ENCODE results near the gene FSTL3. TPM values are rescaled to one million over a fixed set of nuclear protein-coding genes. Genes with fewer than 3 reads are reported as not detected.

FSTL3 gene
- total RNA-seq, 2 experiments from 2014 or later, result 3.4 to 7.3 TPM

- Histone ChIP-seq H3K9me2 (ENCODE audit: insufficient read depth, low read length) (no peaks in the 10 kb centered on the region), H4K20me1 (ENCODE audit: insufficient read depth, low read length) (no peaks in the 10 kb centered on the region; the same call in 1 of the 2 replicates), H3K4me2 (ENCODE audit: low read length) (peak overlapping the region; percentile 77; the same call in 1 of the 2 replicates), H3K27ac (ENCODE audit: low read depth, low read length, poor library complexity, severe bottlenecking) (no peak overlapping the region), H3K4me1 (ENCODE audit: insufficient read depth, low read length, poor library complexity, severe bottlenecking) (peaks cover 6% of the 10 kb centered on the region), H3K4me3 (ENCODE audit: low read depth, low read length, poor library complexity, severe bottlenecking) (no peak overlapping the region), H3K9me3 (ENCODE audit: low read length) (no peaks in the 10 kb centered on the region), H3K79me2 (ENCODE audit: insufficient read depth, low read depth, low read length) (no peaks in the 10 kb centered on the region), H3K36me3 (ENCODE audit: insufficient read depth, low read length) (peaks cover 22% of the 10 kb centered on the region), H2AFZ (ENCODE audit: low read length) (no peak overlapping the region)
- DNase-seq (ENCODE audit: low spot score), result no peak
- TF ChIP-seq CTCF (conservative IDR thresholded peaks at IDR 0.05; ENCODE audit: low read length) (no peak), EZH2phosphoT487 (IDR thresholded peaks at IDR 0.05; ENCODE audit: borderline replicate concordance, low read depth, low read length) (no peak)
- intact Hi-C loops (cut with micrococcal nuclease; ENCODE audit: unreplicated experiment), result no loop called here
- CTCF ChIA-PET (ENCODE audit: unreplicated experiment), result no interaction called here
- no TSS peak for BruUV-seq (replicated peaks)
- POLR2A ChIA-PET, result no interaction called here
Observed at GRCh38 chr19:640606-641189, 35.5 kb upstream of the FSTL3 start.

- TF ChIP-seq EZH2phosphoT487 (IDR thresholded peaks at IDR 0.05; ENCODE audit: borderline replicate concordance, low read depth, low read length), result no peak
- TF ChIP-seq CTCF (conservative IDR thresholded peaks at IDR 0.05; ENCODE audit: low read length), result no peak
- Histone ChIP-seq H3K27ac (ENCODE audit: low read depth, low read length, poor library complexity, severe bottlenecking) (no peak overlapping the region), H3K4me2 (ENCODE audit: low read length) (no peak overlapping the region), H2AFZ (ENCODE audit: low read length) (no peak overlapping the region), H3K4me1 (ENCODE audit: insufficient read depth, low read length, poor library complexity, severe bottlenecking) (peaks cover 6% of the 10 kb centered on the region), H4K20me1 (ENCODE audit: insufficient read depth, low read length) (no peaks in the 10 kb centered on the region; the same call in 1 of the 2 replicates), H3K36me3 (ENCODE audit: insufficient read depth, low read length) (peaks cover 32% of the 10 kb centered on the region), H3K9me3 (ENCODE audit: low read length) (no peaks in the 10 kb centered on the region), H3K4me3 (ENCODE audit: low read depth, low read length, poor library complexity, severe bottlenecking) (no peak overlapping the region), H3K79me2 (ENCODE audit: insufficient read depth, low read depth, low read length) (no peaks in the 10 kb centered on the region), H3K9me2 (ENCODE audit: insufficient read depth, low read length) (no peaks in the 10 kb centered on the region)
- BruUV-seq (replicated peaks), result no TSS peak
- POLR2A ChIA-PET, result no interaction called here
- CTCF ChIA-PET (ENCODE audit: unreplicated experiment), result no interaction called here
- intact Hi-C loops (cut with micrococcal nuclease; ENCODE audit: unreplicated experiment), result no loop called here
- no peak for DNase-seq (ENCODE audit: low spot score)
Observed at GRCh38 chr19:641702-642101, 34.5 kb upstream of the FSTL3 start.

All from OCI-LY7 (cell line).